T-helper 1 cell treated with Interleukin-12 subunit alpha and Interleukin-12 subunit beta and Interleukin-4 antibody, amounts not matched to agents 30 μg/mL and 1 μg/mL, for 36 hours (primary cell): ENCODE results near the gene VOPP1.

Experiments
- H3K27ac Mint-ChIP-seq: one replicate; pipeline ENCODE4 v1.8.0; 2021; ENCODE audit warnings: mild to moderate bottlenecking, mixed read lengths
- H3K27me3 Mint-ChIP-seq: one replicate; pipeline ENCODE4 v1.8.0; 2021; ENCODE audit warnings: low read depth, mixed read lengths
- H3K36me3 Mint-ChIP-seq: one replicate; pipeline ENCODE4 v1.8.0; 2021; ENCODE audit warnings: low read depth, mixed read lengths
- H3K4me1 Mint-ChIP-seq: one replicate; pipeline ENCODE4 v1.8.0; 2021; ENCODE audit warnings: low read depth, mixed read lengths
- H3K4me3 Mint-ChIP-seq: one replicate; pipeline ENCODE4 v1.8.0; 2021; ENCODE audit warnings: mild to moderate bottlenecking, moderate library complexity, mixed read lengths
- H3K9me3 Mint-ChIP-seq: one replicate; pipeline ENCODE4 v1.8.0; 2021; ENCODE audit warnings: mixed read lengths

VOPP1 gene

GRCh38 chr7:55491346-55491745 lies 81.0 kb downstream of the VOPP1 start:
- no peak overlapping the region for H3K4me3 Mint-ChIP-seq
- H3K9me3 Mint-ChIP-seq, result no peaks in the 10 kb centered on the region
- peaks cover 51% of the 10 kb centered on the region for H3K36me3 Mint-ChIP-seq
- H3K27me3 Mint-ChIP-seq, result no peaks in the 10 kb centered on the region
- H3K27ac Mint-ChIP-seq, result no peak overlapping the region
- peaks cover 37% of the 10 kb centered on the region for H3K4me1 Mint-ChIP-seq

- Mint-ChIP-seq H3K9me3 (no peaks in the 10 kb centered on the region), H3K27ac (no peak overlapping the region), H3K27me3 (no peaks in the 10 kb centered on the region), H3K4me1 (peaks cover 42% of the 10 kb centered on the region), H3K4me3 (no peak overlapping the region), H3K36me3 (peaks cover 48% of the 10 kb centered on the region)
These were observed 82.2 kb downstream of the VOPP1 start for GRCh38 chr7:55490099-55490498.

GRCh38 chr7:55489552-55489951 lies 82.8 kb downstream of the VOPP1 start:
- no peak overlapping the region for H3K4me3 Mint-ChIP-seq
- H3K9me3 Mint-ChIP-seq, result no peaks in the 10 kb centered on the region
- H3K27ac Mint-ChIP-seq, result no peak overlapping the region
- H3K27me3 Mint-ChIP-seq, result no peaks in the 10 kb centered on the region
- peaks cover 47% of the 10 kb centered on the region for H3K4me1 Mint-ChIP-seq
- peaks cover 47% of the 10 kb centered on the region for H3K36me3 Mint-ChIP-seq

- peak overlapping the region; percentile 57 for H3K27ac Mint-ChIP-seq
- H3K4me1 Mint-ChIP-seq, result peaks cover 52% of the 10 kb centered on the region
- peaks cover 52% of the 10 kb centered on the region for H3K36me3 Mint-ChIP-seq
- H3K4me3 Mint-ChIP-seq, result no peak overlapping the region
- no peaks in the 10 kb centered on the region for H3K9me3 Mint-ChIP-seq
- H3K27me3 Mint-ChIP-seq, result no peaks in the 10 kb centered on the region
These were observed 83.4 kb downstream of the VOPP1 start for GRCh38 chr7:55488804-55489340.

- Mint-ChIP-seq H3K27ac (peak overlapping the region; percentile 57), H3K4me1 (peaks cover 53% of the 10 kb centered on the region), H3K4me3 (no peak overlapping the region), H3K9me3 (no peaks in the 10 kb centered on the region), H3K36me3 (peaks cover 53% of the 10 kb centered on the region), H3K27me3 (no peaks in the 10 kb centered on the region)
These were observed 84.1 kb downstream of the VOPP1 start for GRCh38 chr7:55488216-55488615.

- Mint-ChIP-seq H3K36me3 (peaks cover 50% of the 10 kb centered on the region), H3K27me3 (no peaks in the 10 kb centered on the region), H3K9me3 (no peaks in the 10 kb centered on the region), H3K4me3 (no peak overlapping the region), H3K27ac (no peak overlapping the region), H3K4me1 (peaks cover 59% of the 10 kb centered on the region)
These were observed 85.3 kb downstream of the VOPP1 start for GRCh38 chr7:55486991-55487390.

- Mint-ChIP-seq H3K9me3 (no peaks in the 10 kb centered on the region), H3K27ac (no peak overlapping the region), H3K36me3 (peaks cover 48% of the 10 kb centered on the region), H3K4me1 (peaks cover 60% of the 10 kb centered on the region), H3K4me3 (no peak overlapping the region), H3K27me3 (no peaks in the 10 kb centered on the region)
These were observed 86.1 kb downstream of the VOPP1 start for GRCh38 chr7:55486192-55486590.

GRCh38 chr7:55485501-55486191 lies 86.7 kb downstream of the VOPP1 start:
- H3K27ac Mint-ChIP-seq, result no peak overlapping the region
- H3K9me3 Mint-ChIP-seq, result no peaks in the 10 kb centered on the region
- H3K36me3 Mint-ChIP-seq, result peaks cover 50% of the 10 kb centered on the region
- peaks cover 64% of the 10 kb centered on the region for H3K4me1 Mint-ChIP-seq
- no peak overlapping the region for H3K4me3 Mint-ChIP-seq
- H3K27me3 Mint-ChIP-seq, result no peaks in the 10 kb centered on the region

GRCh38 chr7:55484834-55485233 lies 87.5 kb downstream of the VOPP1 start:
- Mint-ChIP-seq H3K36me3 (peaks cover 49% of the 10 kb centered on the region), H3K4me3 (no peak overlapping the region), H3K9me3 (no peaks in the 10 kb centered on the region), H3K27me3 (no peaks in the 10 kb centered on the region), H3K4me1 (peaks cover 64% of the 10 kb centered on the region), H3K27ac (peak overlapping the region; percentile 89)

- Mint-ChIP-seq H3K27ac (peak overlapping the region; percentile 89), H3K4me1 (peaks cover 59% of the 10 kb centered on the region), H3K4me3 (peak overlapping the region; percentile 70)
These were observed 88.1 kb downstream of the VOPP1 start for GRCh38 chr7:55484241-55484640.

GRCh38 chr7:55483046-55483445 lies 89.3 kb downstream of the VOPP1 start:
- H3K4me1 Mint-ChIP-seq, result peaks cover 56% of the 10 kb centered on the region
- H3K27me3 Mint-ChIP-seq, result no peaks in the 10 kb centered on the region
- peak overlapping the region; percentile 18 for H3K27ac Mint-ChIP-seq
- H3K36me3 Mint-ChIP-seq, result peaks cover 45% of the 10 kb centered on the region
- H3K4me3 Mint-ChIP-seq, result no peak overlapping the region
- no peaks in the 10 kb centered on the region for H3K9me3 Mint-ChIP-seq

More at GRCh38 chr7:55484241-55484640, 88.1 kb downstream of the VOPP1 start:
- Mint-ChIP-seq H3K36me3 (peaks cover 44% of the 10 kb centered on the region), H3K9me3 (no peaks in the 10 kb centered on the region), H3K27me3 (no peaks in the 10 kb centered on the region)

GRCh38 chr7:55481155-55481554 lies 91.1 kb downstream of the VOPP1 start:
- Mint-ChIP-seq H3K27ac (peak overlapping the region; percentile 13), H3K27me3 (no peaks in the 10 kb centered on the region), H3K9me3 (no peaks in the 10 kb centered on the region), H3K4me3 (peak overlapping the region; percentile 8), H3K36me3 (peaks cover 41% of the 10 kb centered on the region), H3K4me1 (peaks cover 62% of the 10 kb centered on the region)

- Mint-ChIP-seq H3K36me3 (peaks cover 46% of the 10 kb centered on the region), H3K4me1 (peaks cover 67% of the 10 kb centered on the region), H3K27ac (no peak overlapping the region), H3K9me3 (no peaks in the 10 kb centered on the region), H3K4me3 (no peak overlapping the region), H3K27me3 (no peaks in the 10 kb centered on the region)
These were observed 93.6 kb downstream of the VOPP1 start for GRCh38 chr7:55478700-55479099.

- Mint-ChIP-seq H3K27ac (peak overlapping the region; percentile 19), H3K4me1 (peaks cover 61% of the 10 kb centered on the region), H3K4me3 (no peak overlapping the region), H3K9me3 (no peaks in the 10 kb centered on the region), H3K27me3 (no peaks in the 10 kb centered on the region), H3K36me3 (peaks cover 46% of the 10 kb centered on the region)
These were observed 94.4 kb downstream of the VOPP1 start for GRCh38 chr7:55477781-55478374.
